IPS DF 6.9 (cell line): ENCODE measurements around the gene STRIT1.

Experiments
- DNase-seq: peaks from one replicate; pipeline ENCODE4 v3.0.0-alpha.2; 2013; ENCODE audit warnings: low read depth, low spot score
- H3K27ac ChIP-seq: one replicate; pipeline ENCODE4 v1.5.1; 2013; ENCODE audit warnings: low read length, control low read depth
- H3K27me3 ChIP-seq: 2 replicates; pipeline ENCODE4 v1.6.1; 2013; ENCODE audit warnings: mild to moderate bottlenecking, low read length; ENCODE audit not compliant: control insufficient read depth, insufficient read depth
- H3K36me3 ChIP-seq: 2 replicates; pipeline ENCODE4 v1.6.1; 2013; ENCODE audit warnings: low read length; ENCODE audit not compliant: control insufficient read depth, insufficient read depth
- H3K4me1 ChIP-seq: 2 replicates; pipeline ENCODE4 v1.6.1; 2013; ENCODE audit warnings: low read length; ENCODE audit not compliant: control insufficient read depth, insufficient read depth
- H3K4me3 ChIP-seq: 2 replicates; pipeline ENCODE4 v1.5.1; 2013; ENCODE audit warnings: mild to moderate bottlenecking, low read length
- H3K9me3 ChIP-seq: 2 replicates; pipeline ENCODE4 v1.6.1; 2013; ENCODE audit warnings: low read length, inconsistent platforms; ENCODE audit not compliant: control insufficient read depth, insufficient read depth
- WGBS: extraction: QIAGEN DNeasy Blood & Tissue Kit; methylation state at CpG from one replicate; pipeline ENCODE4 v1.1.7; 2013; ENCODE audit warnings: mixed read lengths, missing lambda C conversion rate; ENCODE audit not compliant: insufficient read length, insufficient coverage; 5-methylcytosine and 5-hydroxymethylcytosine counted together

Gene STRIT1

DNA sequence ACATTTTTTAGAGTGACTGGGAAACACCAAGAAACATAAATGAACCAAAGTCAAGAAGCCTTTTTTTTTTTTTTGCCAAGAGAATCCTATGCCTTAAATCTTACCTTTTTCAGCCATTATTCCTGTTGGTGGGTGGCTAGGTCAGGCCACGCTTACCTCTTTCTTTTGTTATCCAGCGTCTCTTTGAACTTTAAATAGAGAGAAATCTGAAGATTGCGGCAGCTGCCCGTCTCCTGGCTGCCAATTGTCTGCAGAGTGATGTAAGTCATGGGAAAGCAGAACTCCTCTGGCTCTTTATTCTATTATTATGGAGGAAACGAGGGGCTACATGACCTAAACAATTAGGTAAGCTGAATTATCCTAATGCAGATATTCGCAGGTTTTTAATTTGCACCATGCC lies at the start of gene STRIT1:
Gene STRIT1, minus strand, starts transcription at position 168 of the 400 bp plus-strand sequence.
- H3K4me1 ChIP-seq: no peaks in the 10 kb centered on the region
- no peak for DNase-seq
- no peaks in the 10 kb centered on the region for H3K9me3 ChIP-seq
- no peaks in the 10 kb centered on the region for H3K27me3 ChIP-seq
- no peak within 1 kb of the TSS for H3K27ac ChIP-seq
- no peak within 1 kb of the TSS for H3K4me3 ChIP-seq
- no peaks in the 10 kb centered on the region for H3K36me3 ChIP-seq
- WGBS: no CpG with 5 or more reads among the region's 6 CpGs

DNA sequence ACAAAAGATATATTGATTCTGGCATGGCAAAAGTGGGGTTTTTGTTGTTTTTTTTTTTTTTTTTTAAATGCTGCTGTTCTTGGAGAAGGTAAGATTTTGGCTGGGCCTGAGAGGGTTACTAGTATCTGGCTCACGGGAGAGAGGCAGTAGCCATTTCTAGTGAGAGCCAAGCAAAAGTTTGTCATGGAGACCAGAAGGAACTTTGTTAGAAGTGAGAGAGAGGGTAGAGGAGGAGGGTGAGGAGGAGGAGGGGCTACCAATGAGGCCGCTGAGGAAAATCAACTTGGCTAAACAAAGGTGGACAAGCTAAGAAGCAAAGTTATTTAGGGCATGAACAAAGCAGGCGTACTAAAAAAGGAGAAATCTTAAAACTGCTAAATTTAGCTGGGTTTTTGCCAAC lies 48.9 kb upstream of the STRIT1 start:
- no peak for DNase-seq
- Histone ChIP-seq H3K36me3 (no peaks in the 10 kb centered on the region), H3K9me3 (no peaks in the 10 kb centered on the region), H3K27me3 (no peaks in the 10 kb centered on the region), H3K4me3 (no peak overlapping the region), H3K27ac (no peak overlapping the region), H3K4me1 (no peaks in the 10 kb centered on the region)
- no CpG with 5 or more reads among the region's 3 CpGs for WGBS

DNA sequence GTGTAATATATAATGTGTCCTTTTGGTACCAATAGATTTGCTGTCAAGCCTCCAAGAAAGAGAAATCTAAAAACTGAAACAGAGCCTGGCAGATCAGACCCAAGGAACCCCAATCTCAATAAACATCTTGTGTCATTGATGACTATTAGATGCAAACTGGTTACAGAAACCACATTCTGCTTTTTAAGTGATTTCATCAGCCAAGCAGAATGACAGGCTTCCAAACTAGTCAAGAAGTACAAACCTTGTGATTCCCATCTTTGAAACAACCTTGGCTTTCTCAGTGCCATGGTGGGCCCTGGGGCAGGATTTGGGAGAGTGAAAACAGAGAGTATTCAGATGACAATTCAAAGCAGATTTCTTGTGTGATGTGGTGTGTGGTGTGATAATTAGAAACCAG lies 45.6 kb upstream of the STRIT1 start:
- H3K9me3 ChIP-seq: no peaks in the 10 kb centered on the region
- no peak for DNase-seq

DNA sequence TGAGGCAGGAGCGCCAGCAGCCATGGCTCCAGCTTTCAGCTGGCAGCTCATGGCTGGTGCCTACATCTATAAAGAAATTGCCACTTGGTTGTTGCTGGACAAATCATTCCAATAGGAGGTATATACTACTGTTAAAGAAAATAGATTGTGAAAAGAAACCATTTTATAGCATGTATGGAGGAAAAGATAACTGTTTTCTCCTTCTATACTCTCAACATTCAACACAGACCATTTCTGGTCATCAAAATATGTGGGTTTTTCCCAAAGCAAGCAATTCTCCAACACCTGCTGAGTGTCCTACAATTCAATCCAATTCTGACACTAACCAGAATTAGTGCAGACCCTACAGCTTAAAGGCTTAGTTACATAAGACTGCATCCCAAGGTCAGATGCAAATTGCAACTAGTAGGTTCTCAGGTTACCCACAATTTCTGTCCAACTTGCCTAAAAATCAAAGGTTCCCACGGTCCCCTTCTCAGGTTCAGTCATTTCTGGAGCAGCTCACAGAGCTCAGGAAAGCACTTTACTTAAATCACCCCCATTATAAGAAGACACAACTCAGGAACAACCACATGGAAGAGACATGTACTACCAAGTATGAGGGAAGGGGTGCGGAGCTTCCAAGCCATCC lies 42.4 kb upstream of the STRIT1 start:
- Histone ChIP-seq H3K27me3 (no peaks in the 10 kb centered on the region), H3K4me3 (no peak overlapping the region), H3K4me1 (no peaks in the 10 kb centered on the region), H3K27ac (no peak overlapping the region), H3K36me3 (no peaks in the 10 kb centered on the region), H3K9me3 (no peaks in the 10 kb centered on the region)
- DNase-seq: no peak
- WGBS: no CpG with 5 or more reads among the region's 3 CpGs

More for the DNA sequence above, 45.6 kb upstream of the STRIT1 start:
- Histone ChIP-seq H3K4me1 (no peaks in the 10 kb centered on the region), H3K4me3 (no peak overlapping the region), H3K27ac (no peak overlapping the region), H3K36me3 (no peaks in the 10 kb centered on the region), H3K27me3 (no peaks in the 10 kb centered on the region)

DNA sequence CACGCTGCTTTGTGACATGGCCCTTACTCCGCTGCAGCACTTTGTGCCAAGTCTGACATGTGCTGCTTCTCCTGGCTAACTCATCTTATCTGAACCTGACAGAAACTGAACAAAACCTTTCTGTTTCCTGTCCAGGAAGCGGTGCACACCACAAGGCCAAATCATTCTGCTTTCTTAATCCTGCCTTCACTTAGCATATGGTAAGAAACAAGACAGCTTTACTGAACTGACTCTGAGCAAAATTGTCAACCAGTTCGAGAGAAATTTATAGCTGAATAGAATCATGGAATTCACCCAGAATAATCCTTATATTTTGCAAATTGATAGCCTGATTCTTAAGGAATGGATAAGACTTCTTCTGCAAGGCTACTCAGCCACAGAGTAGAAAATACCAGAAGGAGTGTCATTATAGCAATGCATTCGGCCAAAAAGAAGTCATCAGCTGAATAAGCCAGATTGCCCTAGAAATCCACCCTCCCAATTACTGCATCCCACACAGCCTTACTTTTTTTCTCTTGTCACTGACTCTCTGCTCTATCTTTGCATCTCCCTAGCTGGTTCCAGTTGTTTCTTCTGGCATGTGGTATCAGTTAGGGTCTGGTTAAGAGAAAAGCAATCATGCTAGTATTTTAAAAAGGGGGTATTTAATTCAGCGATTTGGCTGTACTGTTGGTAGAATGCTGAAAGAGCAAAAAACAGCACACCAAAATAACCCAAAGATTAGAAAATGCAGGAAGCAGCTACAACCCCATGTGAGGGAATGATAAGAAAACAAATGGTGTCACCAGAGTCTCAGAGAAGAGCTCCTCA lies 41.6 kb upstream of the STRIT1 start:
- Histone ChIP-seq H3K9me3 (no peaks in the 10 kb centered on the region), H3K27ac (no peak overlapping the region), H3K36me3 (no peaks in the 10 kb centered on the region), H3K27me3 (no peaks in the 10 kb centered on the region), H3K4me3 (no peak overlapping the region), H3K4me1 (no peaks in the 10 kb centered on the region)
- WGBS: 100% methylated on average over 1 of the region's 6 CpGs
- DNase-seq: no peak

DNA sequence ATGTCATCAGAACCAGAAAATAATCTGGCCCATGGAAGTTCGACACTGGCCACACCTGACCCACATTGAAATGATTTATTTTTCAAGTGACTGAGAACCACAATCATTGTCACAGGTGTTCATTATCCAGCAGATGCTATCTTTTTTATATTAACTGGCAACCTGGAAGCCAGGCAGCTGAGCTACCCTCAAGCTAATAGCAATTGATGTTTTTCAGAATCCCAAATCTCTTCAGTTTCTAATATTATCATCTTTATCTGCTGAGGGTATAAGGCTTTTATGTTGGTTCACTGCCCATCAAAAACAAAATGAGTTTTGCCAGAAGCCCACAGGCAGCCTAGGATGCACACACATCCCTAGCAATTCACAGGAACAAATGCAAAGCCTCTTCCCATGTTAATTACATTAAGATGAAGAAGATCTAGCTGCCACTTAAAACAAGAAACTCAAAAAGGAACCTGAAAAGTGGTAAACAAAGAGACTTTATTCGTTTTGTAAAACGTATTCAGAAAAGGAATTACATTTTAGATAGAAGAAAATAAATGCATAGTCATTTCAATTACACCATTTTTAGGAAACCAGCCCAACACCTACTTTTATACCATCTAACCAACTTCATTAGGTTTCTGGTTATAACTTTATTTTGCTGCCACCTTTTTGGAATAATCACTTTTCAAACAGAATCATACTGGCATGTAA lies 40.9 kb upstream of the STRIT1 start:
- no peaks in the 10 kb centered on the region for H3K27me3 ChIP-seq
- no CpG with 5 or more reads among the region's 3 CpGs for WGBS
- H3K36me3 ChIP-seq: no peaks in the 10 kb centered on the region
- no peak overlapping the region for H3K27ac ChIP-seq
- H3K9me3 ChIP-seq: no peaks in the 10 kb centered on the region
- DNase-seq: no peak
- H3K4me3 ChIP-seq: no peak overlapping the region
- no peaks in the 10 kb centered on the region for H3K4me1 ChIP-seq

DNA sequence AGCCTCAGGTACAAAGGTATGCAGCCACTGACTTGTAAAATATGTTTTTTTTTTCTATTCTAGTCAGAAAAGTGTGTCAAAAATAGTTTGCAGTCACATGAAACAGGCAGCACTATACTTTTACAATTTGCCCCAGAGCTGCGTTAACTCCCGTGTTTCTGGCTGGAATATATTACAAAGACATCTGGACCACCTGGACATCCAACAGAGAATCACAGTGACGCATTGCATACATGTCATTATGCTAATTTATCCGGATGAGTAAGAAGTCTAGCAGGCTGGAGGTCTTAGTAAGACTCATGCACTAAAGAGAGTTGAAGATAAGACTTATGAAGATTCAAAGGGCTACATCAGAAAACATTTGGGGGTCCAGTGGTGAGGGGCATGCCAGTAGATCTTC lies 39.2 kb upstream of the STRIT1 start:
- no peaks in the 10 kb centered on the region for H3K36me3 ChIP-seq
- H3K27ac ChIP-seq: no peak overlapping the region
- H3K4me3 ChIP-seq: no peak overlapping the region
- WGBS: no CpG with 5 or more reads among the region's 4 CpGs
- H3K27me3 ChIP-seq: no peaks in the 10 kb centered on the region
- no peak for DNase-seq
- no peaks in the 10 kb centered on the region for H3K9me3 ChIP-seq
- H3K4me1 ChIP-seq: no peaks in the 10 kb centered on the region

DNA sequence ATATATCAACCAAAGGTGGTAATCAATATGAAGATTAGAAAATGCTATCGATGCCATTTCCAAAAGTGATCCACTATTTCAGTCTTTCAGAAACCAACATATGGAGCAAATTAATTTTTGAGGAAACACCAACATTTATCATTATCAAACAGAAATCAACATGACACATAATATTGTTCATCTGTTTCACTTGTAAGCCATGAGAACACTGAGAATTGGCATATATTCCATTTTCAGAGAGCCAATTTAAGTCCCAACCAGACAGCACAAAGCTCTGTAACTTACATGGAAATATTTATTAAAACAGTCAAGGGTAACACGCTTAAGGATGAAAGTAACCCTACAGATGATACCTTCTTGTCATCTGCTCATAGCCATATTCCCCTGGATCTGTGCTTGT lies 37.6 kb upstream of the STRIT1 start:
- DNase-seq: no peak
- Histone ChIP-seq H3K27ac (no peak overlapping the region), H3K9me3 (no peaks in the 10 kb centered on the region), H3K4me3 (no peak overlapping the region), H3K4me1 (no peaks in the 10 kb centered on the region), H3K27me3 (no peaks in the 10 kb centered on the region), H3K36me3 (no peaks in the 10 kb centered on the region)
- no CpG with 5 or more reads among the region's 2 CpGs for WGBS

DNA sequence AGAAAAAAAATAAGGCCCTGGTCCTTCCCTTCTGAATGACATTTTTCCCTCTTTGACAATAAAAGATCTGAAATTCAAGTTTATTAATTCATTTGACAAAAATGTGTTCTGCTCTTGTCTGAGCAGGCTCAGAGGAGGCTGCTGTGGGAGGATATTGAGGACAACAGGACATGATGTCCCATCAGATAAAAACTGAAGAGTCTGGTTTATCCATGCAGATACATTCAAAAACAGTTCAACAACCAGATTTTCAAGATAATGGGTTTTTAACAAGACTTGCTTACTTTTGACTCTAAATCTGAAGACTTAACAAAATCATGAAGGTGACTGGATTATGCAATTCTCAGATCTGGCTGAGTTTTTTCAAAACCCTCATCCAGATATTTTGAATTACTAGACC lies 36.9 kb upstream of the STRIT1 start:
- Histone ChIP-seq H3K4me3 (no peak overlapping the region), H3K4me1 (no peaks in the 10 kb centered on the region), H3K36me3 (no peaks in the 10 kb centered on the region), H3K27ac (no peak overlapping the region), H3K27me3 (no peaks in the 10 kb centered on the region), H3K9me3 (no peaks in the 10 kb centered on the region)
- no peak for DNase-seq

DNA sequence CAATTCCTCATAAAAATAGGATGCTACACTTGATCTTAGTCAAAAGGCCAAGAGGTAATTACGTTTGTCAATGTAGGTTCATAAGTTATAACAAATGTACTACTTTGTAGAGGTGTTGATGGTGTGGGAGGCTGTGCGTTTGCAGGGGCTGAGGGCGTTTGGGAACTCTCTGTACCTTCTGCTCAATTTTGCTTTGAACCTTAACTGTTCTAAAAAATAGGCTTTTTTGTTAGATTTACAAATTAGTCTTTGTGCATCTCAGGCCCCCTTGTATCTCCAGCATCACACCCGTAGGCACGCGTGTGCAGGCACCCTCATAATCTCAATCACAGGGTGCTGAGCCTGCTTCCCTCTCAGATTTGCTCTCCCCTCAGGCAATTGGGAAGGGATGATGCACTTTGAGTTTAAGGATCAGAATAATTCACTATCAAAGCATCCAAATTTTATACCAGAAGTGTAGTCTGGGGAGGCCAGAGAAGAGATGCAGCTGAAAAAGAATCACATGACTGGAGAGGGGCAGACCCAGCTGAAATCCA lies 36.1 kb upstream of the STRIT1 start:
- Histone ChIP-seq H3K27ac (no peak overlapping the region), H3K36me3 (no peaks in the 10 kb centered on the region), H3K4me3 (no peak overlapping the region), H3K9me3 (no peaks in the 10 kb centered on the region), H3K4me1 (no peaks in the 10 kb centered on the region), H3K27me3 (no peaks in the 10 kb centered on the region)
- no CpG with 5 or more reads among the region's 6 CpGs for WGBS
- no peak for DNase-seq
